Endothelial cell of umbilical vein (primary cell): ENCODE data around the gene TOMM20. TPM values are rescaled to one million over a fixed set of nuclear protein-coding genes. Genes with fewer than 3 reads are reported as not detected.
A peak's percentile ranks its signal among the peaks of the same experiment; 100 is the strongest.

Source experiments
- BruUV-seq: library from RNA; stranded (reverse); fragments of 400-500 nt; replicated peaks from 2 replicates; lab custom pipeline; 2021; lab: Mats Ljungman, UMichigan
- CTCF ChIA-PET: fragments of 300-600, 350-600 bp; sonication (Branson Sonifier 250); formaldehyde crosslinking; loops from one replicate; lab custom pipeline; 2021; ENCODE audit warnings: antibody characterized with exemption, inconsistent platforms; lab: Charles Lee
- POLR2A ChIA-PET: fragments of 300-600, 350-600 bp; sonication (Branson Sonifier 250); formaldehyde crosslinking; loops from one replicate; lab custom pipeline; 2021; ENCODE audit warnings: antibody characterized with exemption, inconsistent platforms; lab: Charles Lee
- DNase-seq: peaks from one replicate; pipeline ENCODE4 v3.0.0-alpha.2; 2011; ENCODE audit warnings: low read depth, low spot score
- FAIRE-seq: peaks from 2 replicates; lab custom pipeline; 2011; peaks lifted over from hg19 to GRCh38; lab: Jason Lieb, UNC
- H2AFZ ChIP-seq: 2 replicates; pipeline ENCODE4 v1.6.0; 2012; ENCODE audit warnings: low read depth, low read length, control low read depth, inconsistent platforms
- H3K27ac ChIP-seq: 2 replicates; pipeline ENCODE4 v1.5.1; 2011; ENCODE audit warnings: low read depth, mild to moderate bottlenecking, control low read depth, low read length, moderate library complexity; ENCODE audit not compliant: insufficient read depth
- H3K27me3 ChIP-seq, 2 experiments: 2 replicates each; pipeline versions ENCODE4 v1.6.0 to v1.6.1; 2011; ENCODE audit warnings: low read length in 2 of 2, mixed read lengths in 1 of 2; ENCODE audit not compliant: control insufficient read depth in 2 of 2, insufficient read depth in 2 of 2
- H3K36me3 ChIP-seq, 2 experiments: 2 replicates in 1 of 2; 3 replicates in 1 of 2; pipeline ENCODE4 v1.5.1; 2011; ENCODE audit warnings: low read length in 2 of 2, mild to moderate bottlenecking in 1 of 2, moderate library complexity in 1 of 2; ENCODE audit not compliant: control insufficient read depth in 2 of 2, insufficient read depth in 2 of 2; ENCODE audit errors: extremely low read depth in 1 of 2
- H3K4me1 ChIP-seq: 3 replicates; pipeline ENCODE4 v1.5.1; 2011; ENCODE audit warnings: mild to moderate bottlenecking, low read length; ENCODE audit not compliant: control insufficient read depth, insufficient read depth; ENCODE audit errors: extremely low read depth
- H3K4me2 ChIP-seq: 2 replicates; pipeline ENCODE4 v1.6.1; 2011; ENCODE audit warnings: low read length, control low read depth, mixed read lengths; ENCODE audit not compliant: insufficient read depth
- H3K4me3 ChIP-seq, 3 experiments: fragments of 200-600 bp in 1 of 3; sonication (generic), shearing (Covaris generic) in 1 of 3; replicated peaks in 1 of 3; 2 replicates each; pipeline ENCODE4 v1.5.1; 2011 to 2016; ENCODE audit warnings: control low read depth in 3 of 3, low read length in 3 of 3, mild to moderate bottlenecking in 2 of 3, inconsistent platforms in 1 of 3, low read depth in 1 of 3, moderate library complexity in 1 of 3; ENCODE audit not compliant: insufficient read depth in 1 of 3
- H3K79me2 ChIP-seq: 2 replicates; pipeline ENCODE4 v1.6.0; 2012; ENCODE audit warnings: low read length, inconsistent platforms; ENCODE audit not compliant: control insufficient read depth, insufficient read depth
- H3K9ac ChIP-seq: replicated peaks from 2 replicates; pipeline ENCODE3; 2011; ENCODE audit warnings: low read length, control low read depth; ENCODE audit not compliant: insufficient read depth; ENCODE audit errors: extremely low read depth
- H3K9me1 ChIP-seq: replicated peaks from 3 replicates; pipeline ENCODE4 v1.6.0; 2011; ENCODE audit warnings: mild to moderate bottlenecking, low read length; ENCODE audit not compliant: control insufficient read depth, insufficient read depth; ENCODE audit errors: extremely low read depth
- H3K9me3 ChIP-seq: replicated peaks from 2 replicates; pipeline ENCODE4 v1.5.1; 2012; ENCODE audit warnings: low read length, inconsistent platforms; ENCODE audit not compliant: control insufficient read depth, insufficient read depth
- H4K20me1 ChIP-seq: replicated peaks from 2 replicates; pipeline ENCODE3; 2011; ENCODE audit warnings: mild to moderate bottlenecking, low read length; ENCODE audit not compliant: control insufficient read depth, insufficient read depth; ENCODE audit errors: extremely low read depth
- CTCF ChIP-seq, 2 donors: IDR thresholded peaks; 1 replicate in 1 of 2; 2 replicates in 1 of 2; pipeline ENCODE4 v1.5.1; 2011; ENCODE audit warnings: low read length in 2 of 2, mild to moderate bottlenecking in 2 of 2, moderate library complexity in 2 of 2, control low read depth in 1 of 2, inconsistent platforms in 1 of 2, low read depth in 1 of 2; ENCODE audit not compliant: insufficient read depth in 1 of 2; ENCODE audit errors: extremely low read depth in 1 of 2
- EZH2 ChIP-seq: IDR thresholded peaks from 2 replicates; pipeline ENCODE4 v1.6.1; 2012; ENCODE audit warnings: borderline replicate concordance, low read depth, mild to moderate bottlenecking, moderate library complexity, low read length, inconsistent platforms; ENCODE audit not compliant: severe bottlenecking
- FOS ChIP-seq: IDR thresholded peaks from 2 replicates; pipeline ENCODE4 v1.6.1; 2011; ENCODE audit warnings: mild to moderate bottlenecking, low read length, moderate library complexity, borderline replicate concordance; ENCODE audit not compliant: insufficient read depth
- GATA2 ChIP-seq: IDR thresholded peaks from 2 replicates; pipeline ENCODE4 v1.7.0; 2011; ENCODE audit warnings: low read depth, mild to moderate bottlenecking, moderate library complexity, mixed read lengths, low read length; ENCODE audit not compliant: insufficient read length, insufficient read depth
- JUN ChIP-seq: IDR thresholded peaks from 2 replicates; pipeline ENCODE4 v1.6.1; 2011; ENCODE audit warnings: borderline replicate concordance, low read depth; ENCODE audit not compliant: insufficient read length, insufficient read depth
- MAX ChIP-seq: IDR thresholded peaks from 2 replicates; pipeline ENCODE4 v1.6.1; 2011; ENCODE audit not compliant: insufficient read depth, insufficient read length
- MYC ChIP-seq: IDR thresholded peaks from one replicate; pipeline ENCODE4 v1.6.1; 2011; ENCODE audit warnings: mild to moderate bottlenecking, low read depth, low read length
- POLR2A ChIP-seq: IDR thresholded peaks from 2 replicates; pipeline ENCODE4 v1.6.1; 2012; ENCODE audit warnings: low read depth, mild to moderate bottlenecking, control low read depth, low read length
- POLR2AphosphoS5 ChIP-seq: IDR thresholded peaks from 2 replicates; pipeline ENCODE4 v1.6.1; 2012; ENCODE audit warnings: low read depth, mild to moderate bottlenecking, control low read depth, low read length, moderate library complexity; ENCODE audit not compliant: insufficient read depth
- dilution Hi-C: fragments of 300-500 bp; cut with MboI; formaldehyde crosslinking; loops from one replicate; pipeline ENCODE4 v1.15.0; 2019; ENCODE audit warnings: low sequenced_read_pairs; ENCODE audit not compliant: extremely low pct_ligation_motif_present
- intact Hi-C: fragments of 100-400 bp; cut with micrococcal nuclease; formaldehyde crosslinking; loops from one replicate; pipeline ENCODE4 v1.10.0; 2022
- polyA plus RNA-seq, 4 experiments: library from polyadenylated mRNA; depleted of rRNA in 3 of 4; stranded (reverse) in 3 of 4; unstranded in 1 of 4; fragments of >200 nt; gene quantifications; 2 replicates each; pipeline versions ENCODE4 v1.2.1 to v1.2.3, GENCODE V29; 2011 to 2012; ENCODE audit warnings: missing spikeins in 1 of 4
- total RNA-seq: library from RNA; stranded (reverse); gene quantifications from 2 replicates; pipeline ENCODE4 v1.2.3, GENCODE V29; 2021

Gene TOMM20
- total and polyA plus RNA-seq, 2 donors (not counting 3 experiments of a cell fraction or from before 2014, with no cell fraction given) = 42.5 to 98.4 TPM

GRCh38 chr1:235105051-235106043 lies 23.3 kb downstream of the TOMM20 start:
- no peak overlapping the region for H3K9ac ChIP-seq
- DNase-seq (peak; percentile 46), FAIRE-seq (peak; percentile 63)
- intact Hi-C loops = loop anchor here (2.0 kb wide), 1 partner anchor 677 kb away; no protein-coding TSS in a partner anchor
- H3K4me3 ChIP-seq = no peak overlapping the region
- H4K20me1 ChIP-seq = no peaks in the 10 kb centered on the region
- no peaks in the 10 kb centered on the region for H3K9me3 ChIP-seq
- no peak for TF ChIP-seq MYC
- TF ChIP-seq CTCF (IDR thresholded peaks at IDR 0.05; ENCODE audit: extremely low read depth in 1 of 2, insufficient read depth in 1 of 2, low read depth in 1 of 2, low read length in 2 of 2) = no peak
- TF ChIP-seq MAX = no peak
- TF ChIP-seq JUN = no peak
- no peak for TF ChIP-seq EZH2
- TF ChIP-seq POLR2AphosphoS5 = no peak
- no peak for TF ChIP-seq POLR2A
- no peak for TF ChIP-seq GATA2
- no peak for TF ChIP-seq FOS
- H2AFZ ChIP-seq = no peak overlapping the region
- ChIA-PET CTCF (interaction anchor here (0.6 to 3.3 kb wide), 15 partner anchors 8 to 618 kb away, joined by 3 to 22 read pairs (median 4); partner anchors contain the start of gene RBM34), POLR2A (no interaction called here)
- dilution Hi-C loops = no loop called here
- no TSS peak for BruUV-seq
- no peaks in the 10 kb centered on the region for H3K9me1 ChIP-seq
- peaks cover 3% of the 10 kb centered on the region for H3K4me1 ChIP-seq
- H3K79me2 ChIP-seq = no peaks in the 10 kb centered on the region
- no peak overlapping the region for H3K4me2 ChIP-seq
- no peak overlapping the region for H3K27ac ChIP-seq
- H3K36me3 ChIP-seq = peaks cover 2 to 14% of the 10 kb centered on the region in 2 experiments
- H3K27me3 ChIP-seq = no peaks in the 10 kb centered on the region
